ENCODE measurements around the gene DNAAF1. TPM values are rescaled to one million over a fixed set of nuclear protein-coding genes. Genes with fewer than 3 reads are reported as not detected.
"Not testable (repeated sequence)": the region's sequence is repeated elsewhere in the genome, so short reads cannot be mapped to it uniquely, and the experiment has no call there.

Gene DNAAF1
- not detected for total RNA-seq
- 0.85 TPM for polyA plus RNA-seq

DNA sequence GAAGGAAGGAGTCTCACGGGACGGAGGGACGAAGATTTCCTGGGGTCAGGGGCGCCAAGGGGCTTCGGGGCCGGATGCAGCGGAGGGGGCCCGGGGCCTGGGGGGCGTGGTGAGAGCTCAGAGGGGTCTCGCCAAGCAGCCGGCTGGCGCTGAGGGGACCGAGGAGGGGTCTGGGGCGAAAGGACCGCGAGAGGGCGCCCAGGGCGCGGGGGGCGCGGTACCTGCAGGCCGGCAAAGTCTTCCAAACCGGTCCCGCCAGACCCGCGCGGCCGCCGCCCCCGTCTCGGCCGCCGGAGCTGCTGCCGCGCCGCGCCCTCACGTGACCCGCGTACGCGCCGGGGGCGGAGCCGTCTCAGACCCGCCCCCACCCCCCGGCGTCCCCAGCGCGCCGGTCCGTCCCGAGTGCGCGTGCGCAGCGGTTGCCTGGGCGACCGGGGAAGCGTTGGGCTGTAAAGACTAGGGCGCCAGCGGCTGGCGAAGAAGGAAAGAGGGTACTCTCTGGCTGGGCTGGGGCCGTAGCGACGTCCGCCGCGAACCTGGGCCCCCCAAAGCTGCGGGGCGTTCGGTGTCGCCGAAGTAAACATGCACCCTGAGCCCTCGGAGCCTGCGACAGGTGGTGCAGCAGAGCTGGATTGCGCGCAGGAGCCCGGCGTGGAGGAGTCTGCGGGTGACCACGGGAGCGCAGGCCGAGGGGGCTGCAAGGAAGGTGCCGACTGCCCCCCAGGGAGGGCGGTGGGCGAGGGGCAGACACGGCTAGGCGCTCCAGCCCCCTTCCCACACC is at the start of gene DNAAF1, which contains the start of gene HSDL1:
Gene DNAAF1, plus strand, starts transcription at position 450 of the 781 bp plus-strand sequence. Its CDS starts 133 bp downstream, at position 583.
Gene HSDL1, minus strand, starts transcription at position 319 of the 781 bp plus-strand sequence. CDS start 13,856 bp downstream, outside the sequence.
- WGBS, result under 1% methylated on average over 89 of the region's 89 CpGs
- peak within 1 kb of the TSS; percentile 73 for H3K27ac ChIP-seq (ENCODE audit: low read depth)

DNA sequence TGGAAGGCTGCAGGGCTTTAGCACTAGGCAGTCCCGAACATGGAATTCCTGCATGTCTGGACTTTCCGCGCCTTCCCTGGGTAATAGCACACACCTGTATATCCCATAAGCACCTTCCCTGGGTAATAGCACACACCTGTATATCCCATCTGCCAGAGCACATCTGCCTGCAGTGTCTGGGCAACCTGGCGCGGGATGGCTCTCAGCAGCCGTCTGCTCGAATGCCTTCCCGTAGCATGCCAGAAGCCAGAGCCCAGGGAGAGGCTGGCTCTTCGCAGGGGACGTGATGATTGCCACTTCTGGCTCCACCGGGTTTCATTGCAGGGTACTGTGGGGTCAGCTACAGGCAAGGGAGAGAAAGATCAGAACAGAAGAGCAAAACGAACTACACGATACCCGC is 49.6 kb upstream of the DNAAF1 start:
- WGBS, result 90% methylated on average over 14 of the region's 14 CpGs
- H3K4me1 ChIP-seq (ENCODE audit: insufficient read depth), result no peaks in the 10 kb centered on the region
- H3K36me3 ChIP-seq (ENCODE audit: insufficient read depth), result peaks cover 4% of the 10 kb centered on the region
- no peak overlapping the region for H3K4me3 ChIP-seq (ENCODE audit: low read depth, low read length)
- H3K27ac ChIP-seq (ENCODE audit: low read depth), result no peak overlapping the region
- DNase-seq (ENCODE audit: extremely low spot score), result no peak

More for the DNA sequence above, at the start of gene DNAAF1, which contains the start of gene HSDL1:
- H3K36me3 ChIP-seq (ENCODE audit: insufficient read depth), result no peaks in the 10 kb centered on the region
- H3K4me1 ChIP-seq (ENCODE audit: insufficient read depth), result no peaks in the 10 kb centered on the region
- H3K4me3 ChIP-seq (ENCODE audit: low read depth, low read length), result peak within 1 kb of the TSS; percentile 100
- peak; percentile 74 for DNase-seq (ENCODE audit: extremely low spot score)

DNA sequence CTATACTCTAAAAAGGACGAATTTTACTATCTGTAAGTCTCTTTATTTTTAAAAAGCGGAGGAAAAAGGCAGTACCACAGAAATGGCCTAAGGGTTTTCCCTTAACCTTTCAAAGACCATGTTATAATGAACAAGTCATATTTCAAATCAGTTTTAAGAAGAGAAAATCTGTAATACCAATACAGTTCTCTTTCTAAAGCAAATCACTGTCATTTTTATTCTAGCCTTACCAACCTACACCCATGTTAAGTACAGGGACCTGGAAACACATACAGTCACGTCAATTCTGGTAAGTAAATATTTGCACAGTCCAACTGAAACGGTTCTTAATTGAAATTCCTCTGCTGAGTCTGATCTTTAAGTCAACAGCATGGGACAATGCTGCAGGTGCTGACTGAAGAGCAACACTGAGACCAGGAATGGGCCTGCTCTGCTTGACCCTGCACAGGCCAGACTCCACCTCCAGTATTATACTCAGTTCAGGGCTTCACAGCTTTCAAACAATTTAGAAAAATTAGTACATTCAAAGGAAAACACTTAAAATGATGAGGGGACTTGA is 48.6 kb upstream of the DNAAF1 start:
- DNase-seq (ENCODE audit: extremely low spot score), result peak; percentile 39
- peaks cover 4% of the 10 kb centered on the region for H3K36me3 ChIP-seq (ENCODE audit: insufficient read depth)

DNA sequence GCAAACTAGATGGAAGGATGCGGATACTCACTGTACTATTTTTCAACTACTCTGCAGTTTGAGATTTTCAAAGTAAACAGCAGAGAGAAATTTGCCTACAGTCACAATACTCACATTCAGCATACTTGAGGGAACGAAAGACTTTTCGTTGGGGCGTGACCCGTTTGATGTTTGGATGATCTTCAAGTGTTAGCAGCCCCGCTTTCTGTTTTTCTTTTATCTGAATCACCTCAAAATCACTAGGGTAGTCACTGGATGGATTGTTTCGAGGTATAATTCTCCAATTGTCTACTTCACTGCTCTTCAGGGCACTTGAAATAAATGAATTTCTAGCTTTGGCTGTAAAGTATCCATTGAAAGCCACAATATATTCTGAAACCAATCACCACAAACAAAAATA is 46.2 kb upstream of the DNAAF1 start:
- 97% methylated on average over 7 of the region's 7 CpGs for WGBS
- peaks cover 2% of the 10 kb centered on the region for H3K36me3 ChIP-seq (ENCODE audit: insufficient read depth)

More for the DNA sequence above, 48.6 kb upstream of the DNAAF1 start:
- H3K4me3 ChIP-seq (ENCODE audit: low read depth, low read length), result no peak overlapping the region
- 81% methylated on average over 4 of the region's 4 CpGs for WGBS
- no peaks in the 10 kb centered on the region for H3K4me1 ChIP-seq (ENCODE audit: insufficient read depth)
- no peak overlapping the region for H3K27ac ChIP-seq (ENCODE audit: low read depth)

DNA sequence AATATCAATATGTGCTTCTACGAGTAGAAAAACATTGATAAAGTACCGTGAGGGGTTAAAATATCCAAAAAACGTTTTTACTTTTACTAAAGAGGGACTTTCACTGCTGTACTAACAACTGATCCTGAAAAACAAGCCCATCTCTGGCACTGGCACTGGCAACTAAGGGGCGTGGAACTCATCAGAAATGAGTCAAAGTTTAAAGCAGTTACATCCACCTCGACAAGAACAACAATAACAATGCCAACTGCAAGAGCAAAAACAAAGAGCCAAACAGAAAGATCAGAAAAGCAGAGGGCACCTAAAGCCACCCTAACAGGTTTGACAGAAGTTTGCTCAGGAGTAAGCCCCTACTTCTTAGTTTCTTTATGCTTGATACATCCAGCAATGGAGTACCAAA is 41.4 kb upstream of the DNAAF1 start:
- no peaks in the 10 kb centered on the region for H3K36me3 ChIP-seq (ENCODE audit: insufficient read depth)
- H3K4me3 ChIP-seq (ENCODE audit: low read depth, low read length), result no peak overlapping the region
- no peaks in the 10 kb centered on the region for H3K4me1 ChIP-seq (ENCODE audit: insufficient read depth)
- no peak overlapping the region for H3K27ac ChIP-seq (ENCODE audit: low read depth)
- DNase-seq (ENCODE audit: extremely low spot score), result no peak
- WGBS, result 69% methylated on average over 5 of the region's 5 CpGs

More for the DNA sequence above, 46.2 kb upstream of the DNAAF1 start:
- H3K4me1 ChIP-seq (ENCODE audit: insufficient read depth), result no peaks in the 10 kb centered on the region
- H3K27ac ChIP-seq (ENCODE audit: low read depth), result no peak overlapping the region
- no peak overlapping the region for H3K4me3 ChIP-seq (ENCODE audit: low read depth, low read length)
- DNase-seq (ENCODE audit: extremely low spot score), result no peak

DNA sequence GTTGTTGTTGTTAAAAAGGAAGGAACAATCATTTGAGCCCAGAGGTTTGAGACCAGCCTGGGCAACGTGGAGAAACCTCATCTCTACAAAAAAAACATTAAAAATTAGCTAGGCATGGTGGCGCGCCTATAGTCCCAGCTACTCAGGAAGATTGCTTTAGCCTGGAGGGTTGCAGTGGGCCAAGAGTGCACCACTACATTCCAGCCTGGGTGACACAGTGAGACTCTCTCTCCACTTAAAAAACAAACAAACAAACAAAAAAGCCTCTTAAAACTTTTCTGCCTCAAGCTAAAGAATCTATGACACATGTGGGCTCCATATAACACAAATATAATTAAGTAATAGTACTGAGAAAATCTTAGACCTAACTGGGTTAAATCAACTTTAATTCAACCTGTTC is 40.9 kb upstream of the DNAAF1 start:
- 88% methylated on average over 3 of the region's 3 CpGs for WGBS
- Histone ChIP-seq H3K4me3 (ENCODE audit: low read depth, low read length) (no peak overlapping the region), H3K36me3 (ENCODE audit: insufficient read depth) (no peaks in the 10 kb centered on the region), H3K4me1 (ENCODE audit: insufficient read depth) (no peaks in the 10 kb centered on the region), H3K27ac (ENCODE audit: low read depth) (no peak overlapping the region)
- no peak for DNase-seq (ENCODE audit: extremely low spot score)

DNA sequence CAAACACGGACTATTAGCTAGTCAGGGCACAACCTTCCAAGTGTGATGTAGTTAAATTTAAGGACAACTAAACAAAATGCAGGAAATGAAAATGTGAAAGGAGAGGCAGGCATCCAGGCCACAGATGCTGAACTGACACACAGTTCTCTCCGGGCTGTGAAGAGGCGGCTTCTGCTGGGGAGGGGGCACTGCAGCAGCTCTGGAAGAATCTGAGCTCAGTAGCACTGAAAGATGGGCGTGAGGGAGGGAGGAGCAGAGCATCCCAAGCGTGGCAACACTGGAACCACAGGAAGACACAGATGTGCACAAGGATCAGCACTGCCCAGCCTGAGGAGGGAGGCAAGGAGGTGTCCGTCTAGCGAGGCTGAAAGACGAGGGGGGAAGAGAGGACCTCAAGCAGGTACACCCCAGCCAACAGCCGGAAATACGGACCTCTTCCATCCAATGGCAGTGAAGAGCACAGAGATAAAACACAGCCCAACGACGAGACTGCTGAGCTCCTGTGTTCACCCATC is 39.8 kb upstream of the DNAAF1 start:
- H3K4me1 ChIP-seq (ENCODE audit: insufficient read depth), result no peaks in the 10 kb centered on the region
- H3K4me3 ChIP-seq (ENCODE audit: low read depth, low read length), result no peak overlapping the region
- H3K27ac ChIP-seq (ENCODE audit: low read depth), result no peak overlapping the region
- 78% methylated on average over 12 of the region's 12 CpGs for WGBS
- DNase-seq (ENCODE audit: extremely low spot score), result no peak
- no peaks in the 10 kb centered on the region for H3K36me3 ChIP-seq (ENCODE audit: insufficient read depth)

DNA sequence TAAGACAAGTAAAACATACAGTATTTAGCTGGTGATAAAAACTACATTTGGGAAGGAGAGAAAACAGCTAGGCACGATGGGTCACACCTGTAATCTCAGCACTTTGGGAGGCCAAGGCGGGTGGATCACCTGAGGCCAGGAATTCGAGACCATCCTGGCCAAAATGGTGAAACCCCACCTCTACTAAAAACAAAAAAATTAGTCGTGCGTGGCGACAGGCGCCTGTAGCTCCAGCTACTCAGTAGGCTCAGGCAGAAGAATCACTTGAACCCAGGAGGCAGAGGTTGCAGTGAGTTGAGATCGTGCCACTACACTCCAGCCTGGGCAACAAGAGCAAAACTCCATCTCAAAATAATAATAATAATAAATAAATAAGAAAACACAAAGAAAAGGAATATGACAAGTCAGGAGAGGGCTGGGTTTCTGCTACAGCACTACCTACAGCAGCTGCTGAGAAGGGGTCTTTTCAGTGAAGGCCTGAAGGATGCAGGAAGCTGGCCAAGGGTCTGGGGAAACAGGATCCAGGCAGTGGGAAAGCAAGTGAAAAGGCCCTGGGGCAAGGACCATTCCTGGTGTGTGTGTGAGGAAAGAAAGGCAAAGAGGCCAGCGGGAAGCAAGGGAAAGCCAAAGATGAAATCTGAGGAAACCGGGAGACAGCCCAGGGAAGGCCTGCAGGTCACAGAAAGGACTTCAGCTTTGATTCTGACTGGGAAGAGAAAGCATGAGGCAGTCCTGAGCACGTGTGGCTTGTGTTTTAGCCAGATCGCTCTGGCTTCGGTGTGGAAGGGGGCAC is 39.0 kb upstream of the DNAAF1 start:
- 88% methylated on average over 13 of the region's 13 CpGs for WGBS
- no peak overlapping the region for H3K4me3 ChIP-seq (ENCODE audit: low read depth, low read length)

DNA sequence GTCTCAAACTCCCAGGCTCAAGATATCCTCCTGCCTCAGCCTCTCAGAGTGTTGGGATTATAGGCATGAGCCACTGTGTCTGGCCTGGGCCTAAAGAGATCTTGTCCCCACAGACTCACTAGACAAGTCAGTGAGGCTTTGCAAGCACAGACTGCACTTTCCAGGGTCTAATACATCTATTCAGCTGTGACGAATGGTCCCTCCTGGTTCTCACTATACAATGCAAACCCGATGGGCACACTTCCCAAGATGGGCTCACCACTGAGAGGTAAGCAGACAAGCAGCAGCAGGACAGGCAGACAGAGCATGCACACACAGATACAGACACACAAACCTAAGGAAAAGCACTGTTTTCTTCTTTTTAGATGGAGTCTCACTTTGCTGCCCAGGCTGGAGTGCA is 37.2 kb upstream of the DNAAF1 start:
- 81% methylated on average over 2 of the region's 2 CpGs for WGBS
- Histone ChIP-seq H3K4me1 (ENCODE audit: insufficient read depth) (no peaks in the 10 kb centered on the region), H3K4me3 (ENCODE audit: low read depth, low read length) (no peak overlapping the region), H3K36me3 (ENCODE audit: insufficient read depth) (no peaks in the 10 kb centered on the region), H3K27ac (ENCODE audit: low read depth) (no peak overlapping the region)
- DNase-seq (ENCODE audit: extremely low spot score), result no peak

More for the DNA sequence above, 39.0 kb upstream of the DNAAF1 start:
- no peak overlapping the region for H3K27ac ChIP-seq (ENCODE audit: low read depth)
- DNase-seq (ENCODE audit: extremely low spot score), result no peak
- H3K36me3 ChIP-seq (ENCODE audit: insufficient read depth), result no peaks in the 10 kb centered on the region
- no peaks in the 10 kb centered on the region for H3K4me1 ChIP-seq (ENCODE audit: insufficient read depth)

DNA sequence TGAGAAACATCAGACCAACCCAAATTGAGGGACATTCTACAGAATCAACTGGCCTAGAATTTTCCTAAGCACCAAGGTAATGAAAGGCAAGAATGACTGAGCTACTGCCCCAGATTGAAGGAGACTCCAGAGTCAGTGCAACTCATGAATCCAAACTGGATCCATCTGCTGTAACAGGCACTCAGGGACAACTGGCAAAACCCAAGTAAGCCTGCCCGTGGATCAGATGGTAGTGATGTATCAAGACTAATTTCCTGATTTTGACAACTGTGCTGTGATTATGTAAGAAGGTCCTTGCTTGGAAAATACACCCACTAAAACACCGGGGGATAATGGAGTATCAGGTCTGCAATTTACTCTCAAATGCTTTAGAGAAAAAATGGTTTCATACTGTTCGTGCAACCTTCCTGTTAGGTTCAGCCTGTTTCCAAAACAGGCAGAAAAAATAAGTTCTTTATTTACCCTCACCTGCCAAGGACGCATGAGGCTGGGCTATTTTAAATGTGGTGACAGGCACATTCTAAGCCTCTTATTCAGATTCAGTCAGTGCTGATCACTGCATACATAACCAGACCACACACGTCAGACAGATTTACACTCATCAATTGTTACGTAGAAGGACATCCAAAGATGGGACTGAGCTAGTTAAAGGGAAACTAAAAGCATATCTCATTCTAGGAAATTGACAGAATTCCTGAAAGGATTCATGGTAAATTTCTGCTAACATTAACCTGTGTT is 35.3 kb upstream of the DNAAF1 start:
- WGBS, result 70% methylated on average over 6 of the region's 6 CpGs
- no peaks in the 10 kb centered on the region for H3K36me3 ChIP-seq (ENCODE audit: insufficient read depth)
- H3K4me1 ChIP-seq (ENCODE audit: insufficient read depth), result no peaks in the 10 kb centered on the region
- no peak overlapping the region for H3K27ac ChIP-seq (ENCODE audit: low read depth)
- no peak overlapping the region for H3K4me3 ChIP-seq (ENCODE audit: low read depth, low read length)
- no peak for DNase-seq (ENCODE audit: extremely low spot score)

DNA sequence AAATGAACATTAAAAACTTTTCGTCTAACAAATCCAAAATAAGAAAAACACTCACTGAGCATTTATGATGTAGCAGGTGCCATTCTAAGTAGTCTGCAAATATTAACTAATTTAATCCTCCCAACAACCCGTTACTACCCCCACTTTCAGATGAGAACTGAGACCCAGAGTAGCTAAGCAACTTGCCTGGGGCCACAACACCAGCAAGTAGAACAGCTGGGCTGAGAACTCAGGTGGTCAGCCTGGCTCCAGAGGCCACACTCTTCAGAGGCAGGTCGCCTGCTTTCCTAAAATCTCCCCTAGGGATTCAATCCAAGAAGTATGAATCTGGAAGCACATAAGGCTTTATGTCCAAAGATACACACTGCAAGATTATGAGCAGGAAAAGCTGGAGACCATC is 34.6 kb upstream of the DNAAF1 start:
- DNase-seq (ENCODE audit: extremely low spot score), result no peak
- Histone ChIP-seq H3K36me3 (ENCODE audit: insufficient read depth) (no peaks in the 10 kb centered on the region), H3K4me1 (ENCODE audit: insufficient read depth) (no peaks in the 10 kb centered on the region), H3K27ac (ENCODE audit: low read depth) (no peak overlapping the region), H3K4me3 (ENCODE audit: low read depth, low read length) (no peak overlapping the region)
- 92% methylated on average over 3 of the region's 3 CpGs for WGBS

DNA sequence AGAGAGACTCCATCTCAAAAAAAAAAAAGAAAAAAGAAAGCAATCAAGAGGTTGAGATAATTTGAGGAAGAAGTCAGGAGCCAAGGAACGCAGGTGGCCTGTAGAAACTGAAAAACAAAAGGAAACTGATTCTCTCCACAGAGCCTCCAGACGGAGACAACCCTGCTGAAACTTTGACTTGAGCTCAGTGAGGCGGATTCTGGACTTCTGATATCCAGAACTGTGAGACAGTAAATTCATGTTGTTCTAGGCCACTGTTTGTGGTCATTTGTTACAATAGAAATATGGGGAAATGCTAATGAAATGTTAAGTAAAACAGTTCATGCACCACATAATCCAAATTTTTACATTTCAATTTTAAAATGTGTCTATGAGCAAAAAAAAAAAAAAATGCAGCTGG is 33.6 kb upstream of the DNAAF1 start:
- H3K36me3 ChIP-seq (ENCODE audit: insufficient read depth), result no peaks in the 10 kb centered on the region
- no peak overlapping the region for H3K27ac ChIP-seq (ENCODE audit: low read depth)
- H3K4me1 ChIP-seq (ENCODE audit: insufficient read depth), result no peaks in the 10 kb centered on the region
- no peak for DNase-seq (ENCODE audit: extremely low spot score)
- WGBS, result 75% methylated on average over 3 of the region's 3 CpGs
- no peak overlapping the region for H3K4me3 ChIP-seq (ENCODE audit: low read depth, low read length)

DNA sequence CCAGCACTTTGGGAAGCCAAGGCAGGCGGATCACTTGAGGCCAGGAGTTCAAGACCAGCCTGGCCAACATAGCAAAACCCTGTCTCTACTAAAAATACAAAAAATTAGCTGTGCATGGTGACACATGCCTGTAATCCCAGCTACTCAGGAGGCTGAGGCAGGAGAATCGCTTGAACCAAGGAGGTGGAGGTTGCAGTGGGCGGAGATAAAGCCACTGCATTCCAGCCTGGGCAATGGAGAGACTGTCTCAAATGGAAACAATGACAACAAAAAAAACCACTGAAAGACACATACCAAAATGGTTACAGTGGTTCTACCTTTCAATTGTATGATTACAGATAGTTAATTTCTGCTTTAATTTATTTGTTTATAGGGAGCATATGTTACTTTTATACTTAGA is 33.2 kb upstream of the DNAAF1 start:
- H3K27ac ChIP-seq (ENCODE audit: low read depth); H3K4me1 ChIP-seq (ENCODE audit: insufficient read depth); DNase-seq (ENCODE audit: extremely low spot score); H3K4me3 ChIP-seq (ENCODE audit: low read depth, low read length); H3K36me3 ChIP-seq (ENCODE audit: insufficient read depth): not testable (repeated sequence)
- WGBS, result 94% methylated on average over 3 of the region's 3 CpGs

Measured in urinary bladder (tissue), 4 donors.